Measurements from ENCODE around the gene LRRC40. TPM values are rescaled to one million over a fixed set of nuclear protein-coding genes. Genes with fewer than 3 reads are reported as not detected.

The LRRC40 gene
- total RNA-seq, 1 experiment from 2014 or later: 13.4 TPM

- H3K4me2 ChIP-seq (ENCODE audit: low read length): no peak overlapping the region
- no peak overlapping the region for H3K9ac ChIP-seq (ENCODE audit: low read length)
- peaks cover 100% of the 10 kb centered on the region for H3K79me2 ChIP-seq (ENCODE audit: insufficient read depth, low read length)
- BruUV-seq (replicated peaks): no TSS peak
- RAD21 ChIA-PET (ENCODE audit: low non-redundant PET in 1 of 2, low total read pairs in 2 of 2, uncharacterized antibody in 2 of 2, unreplicated experiment in 2 of 2): no interaction called here
- no peak overlapping the region for H2AFZ ChIP-seq (ENCODE audit: low read depth, low read length, poor library complexity, severe bottlenecking)
- no peaks in the 10 kb centered on the region for H3K9me2 ChIP-seq (ENCODE audit: insufficient read depth)
- no peak for ATAC-seq
- H3K36me3 ChIP-seq (ENCODE audit: control insufficient read depth in 1 of 2, insufficient read depth in 2 of 2, low read length in 2 of 2): peaks cover 58 to 65% of the 10 kb centered on the region in 2 experiments
- no peak overlapping the region for H3K4me3 ChIP-seq (replicated peaks in 1 of 2; ENCODE audit: low read depth in 1 of 2, low read length in 2 of 2)
- H3K27me3 ChIP-seq (ENCODE audit: insufficient read depth, low read length): no peaks in the 10 kb centered on the region
- TF ChIP-seq CTCF (IDR thresholded peaks at IDR 0.05 in 2 of 3, conservative IDR thresholded peaks at IDR 0.05 in 1 of 3; ENCODE audit: borderline replicate concordance in 1 of 3, insufficient read depth in 1 of 3, low read depth in 2 of 3, low read length in 2 of 3): no peak
- no peak for TF ChIP-seq JUND (IDR thresholded peaks at IDR 0.05)
- no peak for TF ChIP-seq SIN3A (IDR thresholded peaks at IDR 0.05; ENCODE audit: low read depth)
- TF ChIP-seq EZH2 (IDR thresholded peaks at IDR 0.05): no peak
- TF ChIP-seq SP1 (IDR thresholded peaks at IDR 0.05; ENCODE audit: low read depth): no peak
- TF ChIP-seq POLR2AphosphoS5 (IDR thresholded peaks at IDR 0.05; ENCODE audit: low read depth, low read length): no peak
- no peak for TF ChIP-seq SRF (IDR thresholded peaks at IDR 0.05; ENCODE audit: low read depth)
- TF ChIP-seq ZFX (IDR thresholded peaks at IDR 0.05): no peak
- TF ChIP-seq ATF3 (IDR thresholded peaks at IDR 0.05): no peak
- no peak for TF ChIP-seq TCF7L2 (IDR thresholded peaks at IDR 0.05; ENCODE audit: borderline replicate concordance, extremely low read depth, insufficient read depth, insufficient read length)
- H4K20me1 ChIP-seq (ENCODE audit: insufficient read depth): peaks cover 50% of the 10 kb centered on the region; the same call in 1 of the 2 replicates
- CTCF ChIA-PET: no interaction called here
- H3K9me3 ChIP-seq (ENCODE audit: control insufficient read depth in 1 of 2, insufficient read depth in 1 of 2, low read depth in 1 of 2, low read length in 2 of 2): no peaks in the 10 kb centered on the region
- H3K4me1 ChIP-seq (ENCODE audit: control insufficient read depth in 1 of 2, insufficient read depth in 2 of 2, low read length in 2 of 2): peaks cover 0 to 6% of the 10 kb centered on the region in 2 experiments; a peak in 3 of 4 replicates
- intact Hi-C loops (cut with micrococcal nuclease): loop anchor here (10.0 kb wide), 1 partner anchor 187 kb away; the partner anchor contains the start of gene CTH
- no peak for DNase-seq (ENCODE audit: low read depth, low spot score)
- POLR2A ChIA-PET: no interaction called here
- no peak overlapping the region for H3K27ac ChIP-seq (ENCODE audit: low read depth, low read length)
These were observed 22.1 kb upstream of the LRRC40 start for GRCh38 chr1:70227439-70227838.
